ENCODE data around the gene ATPAF2. TPM values are rescaled to one million over a fixed set of nuclear protein-coding genes. Genes with fewer than 3 reads are reported as not detected.

Gene ATPAF2
- total and polyA plus RNA-seq, 2 experiments from 2014 or later: 24.3 to 25.7 TPM

DNA sequence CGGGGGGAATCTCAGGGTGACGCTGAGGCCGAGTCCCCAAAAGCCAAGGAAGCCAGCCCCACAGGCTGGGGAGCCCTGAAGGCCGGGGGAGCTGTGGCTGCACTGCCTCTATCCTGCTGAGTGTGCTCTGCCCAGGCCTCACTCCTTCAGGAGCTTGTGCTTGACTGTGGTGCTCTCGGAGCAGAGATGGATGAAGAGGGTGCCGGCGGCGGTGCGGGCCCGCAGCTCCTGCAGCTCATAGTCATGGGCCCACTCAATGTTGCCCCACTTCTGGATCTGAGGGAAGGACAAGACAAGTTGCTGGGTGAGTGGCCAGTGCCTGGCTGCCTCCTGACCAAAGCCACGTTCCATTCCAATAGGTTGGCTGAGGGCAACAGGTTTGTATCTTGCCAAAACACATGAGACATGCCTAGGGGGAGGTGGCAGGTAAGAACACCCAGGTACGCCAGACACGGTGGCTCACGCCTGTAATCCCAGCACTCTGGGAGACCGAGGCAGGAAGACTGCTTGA, 20.5 kb downstream of the ATPAF2 start (continued):
- TF ChIP-seq, protein P1, sequence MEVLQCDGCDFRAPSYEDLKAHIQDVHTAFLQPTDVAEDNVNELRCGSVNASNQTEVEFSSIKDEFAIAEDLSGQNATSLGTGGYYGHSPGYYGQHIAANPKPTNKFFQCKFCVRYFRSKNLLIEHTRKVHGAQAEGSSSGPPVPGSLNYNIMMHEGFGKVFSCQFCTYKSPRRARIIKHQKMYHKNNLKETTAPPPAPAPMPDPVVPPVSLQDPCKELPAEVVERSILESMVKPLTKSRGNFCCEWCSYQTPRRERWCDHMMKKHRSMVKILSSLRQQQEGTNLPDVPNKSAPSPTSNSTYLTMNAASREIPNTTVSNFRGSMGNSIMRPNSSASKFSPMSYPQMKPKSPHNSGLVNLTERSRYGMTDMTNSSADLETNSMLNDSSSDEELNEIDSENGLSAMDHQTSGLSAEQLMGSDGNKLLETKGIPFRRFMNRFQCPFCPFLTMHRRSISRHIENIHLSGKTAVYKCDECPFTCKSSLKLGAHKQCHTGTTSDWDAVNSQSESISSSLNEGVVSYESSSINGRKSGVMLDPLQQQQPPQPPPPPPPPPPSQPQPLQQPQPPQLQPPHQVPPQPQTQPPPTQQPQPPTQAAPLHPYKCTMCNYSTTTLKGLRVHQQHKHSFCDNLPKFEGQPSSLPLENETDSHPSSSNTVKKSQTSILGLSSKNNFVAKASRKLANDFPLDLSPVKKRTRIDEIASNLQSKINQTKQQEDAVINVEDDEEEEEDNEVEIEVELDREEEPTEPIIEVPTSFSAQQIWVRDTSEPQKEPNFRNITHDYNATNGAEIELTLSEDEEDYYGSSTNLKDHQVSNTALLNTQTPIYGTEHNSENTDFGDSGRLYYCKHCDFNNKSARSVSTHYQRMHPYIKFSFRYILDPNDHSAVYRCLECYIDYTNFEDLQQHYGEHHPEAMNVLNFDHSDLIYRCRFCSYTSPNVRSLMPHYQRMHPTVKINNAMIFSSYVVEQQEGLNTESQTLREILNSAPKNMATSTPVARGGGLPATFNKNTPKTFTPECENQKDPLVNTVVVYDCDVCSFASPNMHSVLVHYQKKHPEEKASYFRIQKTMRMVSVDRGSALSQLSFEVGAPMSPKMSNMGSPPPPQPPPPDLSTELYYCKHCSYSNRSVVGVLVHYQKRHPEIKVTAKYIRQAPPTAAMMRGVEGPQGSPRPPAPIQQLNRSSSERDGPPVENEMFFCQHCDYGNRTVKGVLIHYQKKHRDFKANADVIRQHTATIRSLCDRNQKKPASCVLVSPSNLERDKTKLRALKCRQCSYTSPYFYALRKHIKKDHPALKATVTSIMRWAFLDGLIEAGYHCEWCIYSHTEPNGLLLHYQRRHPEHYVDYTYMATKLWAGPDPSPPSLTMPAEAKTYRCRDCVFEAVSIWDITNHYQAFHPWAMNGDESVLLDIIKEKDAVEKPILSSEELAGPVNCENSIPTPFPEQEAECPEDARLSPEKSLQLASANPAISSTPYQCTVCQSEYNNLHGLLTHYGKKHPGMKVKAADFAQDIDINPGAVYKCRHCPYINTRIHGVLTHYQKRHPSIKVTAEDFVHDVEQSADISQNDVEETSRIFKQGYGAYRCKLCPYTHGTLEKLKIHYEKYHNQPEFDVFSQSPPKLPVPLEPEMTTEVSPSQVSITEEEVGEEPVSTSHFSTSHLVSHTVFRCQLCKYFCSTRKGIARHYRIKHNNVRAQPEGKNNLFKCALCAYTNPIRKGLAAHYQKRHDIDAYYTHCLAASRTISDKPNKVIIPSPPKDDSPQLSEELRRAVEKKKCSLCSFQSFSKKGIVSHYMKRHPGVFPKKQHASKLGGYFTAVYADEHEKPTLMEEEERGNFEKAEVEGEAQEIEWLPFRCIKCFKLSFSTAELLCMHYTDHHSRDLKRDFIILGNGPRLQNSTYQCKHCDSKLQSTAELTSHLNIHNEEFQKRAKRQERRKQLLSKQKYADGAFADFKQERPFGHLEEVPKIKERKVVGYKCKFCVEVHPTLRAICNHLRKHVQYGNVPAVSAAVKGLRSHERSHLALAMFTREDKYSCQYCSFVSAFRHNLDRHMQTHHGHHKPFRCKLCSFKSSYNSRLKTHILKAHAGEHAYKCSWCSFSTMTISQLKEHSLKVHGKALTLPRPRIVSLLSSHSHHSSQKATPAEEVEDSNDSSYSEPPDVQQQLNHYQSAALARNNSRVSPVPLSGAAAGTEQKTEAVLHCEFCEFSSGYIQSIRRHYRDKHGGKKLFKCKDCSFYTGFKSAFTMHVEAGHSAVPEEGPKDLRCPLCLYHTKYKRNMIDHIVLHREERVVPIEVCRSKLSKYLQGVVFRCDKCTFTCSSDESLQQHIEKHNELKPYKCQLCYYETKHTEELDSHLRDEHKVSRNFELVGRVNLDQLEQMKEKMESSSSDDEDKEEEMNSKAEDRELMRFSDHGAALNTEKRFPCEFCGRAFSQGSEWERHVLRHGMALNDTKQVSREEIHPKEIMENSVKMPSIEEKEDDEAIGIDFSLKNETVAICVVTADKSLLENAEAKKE (CRISPR knock-in tag; IDR thresholded peaks at IDR 0.05): no peak

DNA sequence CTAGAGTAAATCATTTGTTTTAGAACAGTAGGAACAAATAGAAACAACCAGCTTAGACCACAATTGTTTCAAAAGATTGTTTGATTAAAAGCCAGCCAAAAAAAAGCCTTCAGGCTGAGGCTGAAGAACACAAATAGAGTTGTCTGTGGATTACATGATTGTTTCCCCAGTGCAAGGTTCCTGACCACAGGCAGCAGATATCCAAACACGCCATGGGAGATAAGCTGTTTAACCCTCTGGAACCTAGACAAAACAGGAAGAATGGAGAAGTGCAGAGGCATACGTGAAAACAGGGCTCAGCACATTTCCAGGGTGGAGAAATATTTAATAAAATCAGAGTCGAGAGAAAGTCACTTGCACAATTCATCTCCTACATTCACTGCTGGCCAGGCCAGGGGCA, 21.0 kb downstream of the ATPAF2 start:
- Mint-ChIP-seq H3K4me1 (peaks cover 3% of the 10 kb centered on the region; the same call in 2 of the 3 replicates), H3K27me3 (ENCODE audit: insufficient read depth, low read depth, poor library complexity) (peaks cover 3% of the 10 kb centered on the region), H3K36me3 (ENCODE audit: low read depth) (no peaks in the 10 kb centered on the region; the same call in 2 of the 3 replicates), H3K4me3 (no peak overlapping the region), H3K9me3 (no peaks in the 10 kb centered on the region), H3K27ac (no peak overlapping the region)
- H3F3A ChIP-seq (replicated peaks; ENCODE audit: low read depth): no peaks in the 10 kb centered on the region
- H4K20me1 ChIP-seq (replicated peaks; ENCODE audit: insufficient read depth): no peaks in the 10 kb centered on the region
- H3K36me3 ChIP-seq (ENCODE audit: insufficient read depth): no peaks in the 10 kb centered on the region
- H3K9me2 ChIP-seq (ENCODE audit: insufficient read depth): no peaks in the 10 kb centered on the region
- no peaks in the 10 kb centered on the region for H3K79me2 ChIP-seq (replicated peaks; ENCODE audit: insufficient read depth)
- ATAC-seq (no peak), DNase-seq (ENCODE audit: low spot score) (no peak)
- H3K4me1 ChIP-seq (ENCODE audit: insufficient read depth): 0 out of 2 replicates have a peak, but pooled peaks cover 5% of the 10 kb centered on the region
- H3K4me2 ChIP-seq: no peak overlapping the region
- no peaks in the 10 kb centered on the region for H3K27me3 ChIP-seq (ENCODE audit: insufficient read depth)
- TF ChIP-seq, protein P1 (CRISPR knock-in tag; IDR thresholded peaks at IDR 0.05): no peak
- no peak for TF ChIP-seq CREB1 (CRISPR knock-in tag; IDR thresholded peaks at IDR 0.05; ENCODE audit: low read depth)
- TF ChIP-seq, protein P2, sequence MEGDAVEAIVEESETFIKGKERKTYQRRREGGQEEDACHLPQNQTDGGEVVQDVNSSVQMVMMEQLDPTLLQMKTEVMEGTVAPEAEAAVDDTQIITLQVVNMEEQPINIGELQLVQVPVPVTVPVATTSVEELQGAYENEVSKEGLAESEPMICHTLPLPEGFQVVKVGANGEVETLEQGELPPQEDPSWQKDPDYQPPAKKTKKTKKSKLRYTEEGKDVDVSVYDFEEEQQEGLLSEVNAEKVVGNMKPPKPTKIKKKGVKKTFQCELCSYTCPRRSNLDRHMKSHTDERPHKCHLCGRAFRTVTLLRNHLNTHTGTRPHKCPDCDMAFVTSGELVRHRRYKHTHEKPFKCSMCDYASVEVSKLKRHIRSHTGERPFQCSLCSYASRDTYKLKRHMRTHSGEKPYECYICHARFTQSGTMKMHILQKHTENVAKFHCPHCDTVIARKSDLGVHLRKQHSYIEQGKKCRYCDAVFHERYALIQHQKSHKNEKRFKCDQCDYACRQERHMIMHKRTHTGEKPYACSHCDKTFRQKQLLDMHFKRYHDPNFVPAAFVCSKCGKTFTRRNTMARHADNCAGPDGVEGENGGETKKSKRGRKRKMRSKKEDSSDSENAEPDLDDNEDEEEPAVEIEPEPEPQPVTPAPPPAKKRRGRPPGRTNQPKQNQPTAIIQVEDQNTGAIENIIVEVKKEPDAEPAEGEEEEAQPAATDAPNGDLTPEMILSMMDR (conservative IDR thresholded peaks at IDR 0.05; ENCODE audit: low read depth in 2 of 2): no peak
- TF ChIP-seq JUNB (IDR thresholded peaks at IDR 0.05; ENCODE audit: unreplicated experiment): no peak
- no peak overlapping the region for H2AFZ ChIP-seq
- H3K4me3 ChIP-seq: no peak overlapping the region
- H3K27ac ChIP-seq (ENCODE audit: low read depth): no peak overlapping the region
